ENCODE measurements around the gene ZNF107. TPM values are rescaled to one million over a fixed set of nuclear protein-coding genes. Genes with fewer than 3 reads are reported as not detected.

ZNF107 gene
- total and polyA plus RNA-seq, 2 of the 8 experiments (the other 6 are each of a cell fraction or from before 2014, with no cell fraction given): 3.4 to 31.0 TPM

DNA sequence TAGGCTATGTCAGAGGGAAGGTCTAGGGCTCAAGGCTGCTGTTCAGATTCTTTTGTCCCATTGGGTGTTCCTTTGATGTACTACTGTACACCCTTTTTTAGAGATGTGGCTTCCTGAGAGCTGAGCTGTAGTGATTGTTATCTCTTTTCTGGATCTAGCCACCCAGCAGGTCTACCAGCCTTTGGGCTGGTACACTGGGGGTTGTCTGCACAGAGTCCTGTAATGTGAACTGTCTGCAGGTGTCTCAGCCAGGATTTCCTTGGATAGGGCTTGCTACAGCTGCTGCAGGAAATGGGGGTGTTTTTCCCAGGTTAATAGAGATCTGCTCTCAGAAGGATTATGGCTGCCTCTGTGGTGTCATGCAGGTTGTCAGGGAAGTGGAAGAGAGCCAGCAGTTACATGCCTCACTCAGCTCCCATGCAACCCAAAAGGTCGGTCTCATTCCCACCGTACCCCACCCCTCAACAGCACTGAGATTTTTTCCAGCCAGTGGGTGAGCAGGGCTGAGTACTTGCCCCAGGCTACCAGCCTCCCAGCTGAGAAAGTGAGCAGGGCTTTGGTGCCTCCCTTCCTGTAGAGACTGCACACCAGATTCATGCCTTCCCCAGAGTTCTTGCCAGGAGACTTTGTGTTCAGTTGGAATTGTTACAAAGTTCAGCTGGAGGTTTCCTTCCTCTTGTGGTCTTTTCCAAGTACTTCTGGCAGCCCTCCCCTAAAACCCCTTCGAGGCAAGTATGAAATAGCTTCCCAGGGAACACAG, 63.3 kb downstream of the ZNF107 start (continued):
- TF ChIP-seq KDM1A (IDR thresholded peaks at IDR 0.05; ENCODE audit: borderline replicate concordance, low read length): no peak
- no peak for TF ChIP-seq FOSL1 (IDR thresholded peaks at IDR 0.05; ENCODE audit: insufficient read depth, low read depth, low read length)
- no peak for TF ChIP-seq JUN (IDR thresholded peaks at IDR 0.05; ENCODE audit: low read depth, low read length)
- TF ChIP-seq KDM5A (IDR thresholded peaks at IDR 0.05; ENCODE audit: low read length): no peak
- no peak for TF ChIP-seq SP4 (IDR thresholded peaks at IDR 0.05; ENCODE audit: low read length)
- no peak for TF ChIP-seq PHF8 (conservative IDR thresholded peaks at IDR 0.05; ENCODE audit: low read depth, low read length)
